GM18499 (cell line): ENCODE data around the gene CTAGE15.

Experiments used
- ATAC-seq: cut with Tn5 transposase; IDR thresholded peaks from one replicate; pipeline ENCODE4 v1.9.1; 2021; ENCODE audit warnings: moderate number of reproducible peaks; ENCODE audit not compliant: insufficient read depth, unreplicated experiment

Gene CTAGE15

GRCh38 chr7:143622130-143622529 lies 50.5 kb downstream of the CTAGE15 start:
- peak; percentile 26 for ATAC-seq
